ENCODE measurements around the gene SLAMF8.

DNA sequence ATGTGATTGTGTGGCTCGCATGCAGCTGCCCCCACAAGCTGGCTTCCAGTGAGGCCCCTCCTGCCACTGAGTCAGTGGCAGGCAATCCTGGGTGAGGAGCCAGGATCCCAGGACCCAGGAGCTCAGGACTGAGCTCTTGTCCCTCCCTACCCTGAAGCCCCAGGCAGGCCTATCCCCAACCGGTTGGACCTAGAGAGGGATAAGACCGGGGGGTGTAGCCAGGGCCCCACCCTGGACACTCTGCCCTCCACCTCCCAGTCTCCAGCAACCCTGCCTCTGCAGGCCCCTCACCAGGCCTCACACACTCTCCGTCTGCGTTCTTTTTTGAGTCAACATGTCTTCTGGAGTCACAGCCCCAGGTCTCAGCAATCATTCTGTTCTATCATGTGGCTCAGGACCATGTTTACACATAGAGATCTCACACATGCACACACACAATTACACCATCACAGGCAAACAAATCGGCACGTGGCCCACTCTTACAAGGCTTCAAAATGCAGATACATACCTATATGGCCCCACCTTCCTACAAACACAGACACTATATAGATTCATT lies 33.2 kb downstream of the SLAMF8 start:
- no peak for TF ChIP-seq TAF1 (conservative IDR thresholded peaks at IDR 0.05)
- TF ChIP-seq, protein P1, sequence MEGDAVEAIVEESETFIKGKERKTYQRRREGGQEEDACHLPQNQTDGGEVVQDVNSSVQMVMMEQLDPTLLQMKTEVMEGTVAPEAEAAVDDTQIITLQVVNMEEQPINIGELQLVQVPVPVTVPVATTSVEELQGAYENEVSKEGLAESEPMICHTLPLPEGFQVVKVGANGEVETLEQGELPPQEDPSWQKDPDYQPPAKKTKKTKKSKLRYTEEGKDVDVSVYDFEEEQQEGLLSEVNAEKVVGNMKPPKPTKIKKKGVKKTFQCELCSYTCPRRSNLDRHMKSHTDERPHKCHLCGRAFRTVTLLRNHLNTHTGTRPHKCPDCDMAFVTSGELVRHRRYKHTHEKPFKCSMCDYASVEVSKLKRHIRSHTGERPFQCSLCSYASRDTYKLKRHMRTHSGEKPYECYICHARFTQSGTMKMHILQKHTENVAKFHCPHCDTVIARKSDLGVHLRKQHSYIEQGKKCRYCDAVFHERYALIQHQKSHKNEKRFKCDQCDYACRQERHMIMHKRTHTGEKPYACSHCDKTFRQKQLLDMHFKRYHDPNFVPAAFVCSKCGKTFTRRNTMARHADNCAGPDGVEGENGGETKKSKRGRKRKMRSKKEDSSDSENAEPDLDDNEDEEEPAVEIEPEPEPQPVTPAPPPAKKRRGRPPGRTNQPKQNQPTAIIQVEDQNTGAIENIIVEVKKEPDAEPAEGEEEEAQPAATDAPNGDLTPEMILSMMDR (IDR thresholded peaks at IDR 0.05; ENCODE audit: low read depth, low read length, missing input control) = no peak
- TF ChIP-seq, protein P2, sequence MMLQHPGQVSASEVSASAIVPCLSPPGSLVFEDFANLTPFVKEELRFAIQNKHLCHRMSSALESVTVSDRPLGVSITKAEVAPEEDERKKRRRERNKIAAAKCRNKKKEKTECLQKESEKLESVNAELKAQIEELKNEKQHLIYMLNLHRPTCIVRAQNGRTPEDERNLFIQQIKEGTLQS (IDR thresholded peaks at IDR 0.05) = no peak
- TF ChIP-seq, protein P3, sequence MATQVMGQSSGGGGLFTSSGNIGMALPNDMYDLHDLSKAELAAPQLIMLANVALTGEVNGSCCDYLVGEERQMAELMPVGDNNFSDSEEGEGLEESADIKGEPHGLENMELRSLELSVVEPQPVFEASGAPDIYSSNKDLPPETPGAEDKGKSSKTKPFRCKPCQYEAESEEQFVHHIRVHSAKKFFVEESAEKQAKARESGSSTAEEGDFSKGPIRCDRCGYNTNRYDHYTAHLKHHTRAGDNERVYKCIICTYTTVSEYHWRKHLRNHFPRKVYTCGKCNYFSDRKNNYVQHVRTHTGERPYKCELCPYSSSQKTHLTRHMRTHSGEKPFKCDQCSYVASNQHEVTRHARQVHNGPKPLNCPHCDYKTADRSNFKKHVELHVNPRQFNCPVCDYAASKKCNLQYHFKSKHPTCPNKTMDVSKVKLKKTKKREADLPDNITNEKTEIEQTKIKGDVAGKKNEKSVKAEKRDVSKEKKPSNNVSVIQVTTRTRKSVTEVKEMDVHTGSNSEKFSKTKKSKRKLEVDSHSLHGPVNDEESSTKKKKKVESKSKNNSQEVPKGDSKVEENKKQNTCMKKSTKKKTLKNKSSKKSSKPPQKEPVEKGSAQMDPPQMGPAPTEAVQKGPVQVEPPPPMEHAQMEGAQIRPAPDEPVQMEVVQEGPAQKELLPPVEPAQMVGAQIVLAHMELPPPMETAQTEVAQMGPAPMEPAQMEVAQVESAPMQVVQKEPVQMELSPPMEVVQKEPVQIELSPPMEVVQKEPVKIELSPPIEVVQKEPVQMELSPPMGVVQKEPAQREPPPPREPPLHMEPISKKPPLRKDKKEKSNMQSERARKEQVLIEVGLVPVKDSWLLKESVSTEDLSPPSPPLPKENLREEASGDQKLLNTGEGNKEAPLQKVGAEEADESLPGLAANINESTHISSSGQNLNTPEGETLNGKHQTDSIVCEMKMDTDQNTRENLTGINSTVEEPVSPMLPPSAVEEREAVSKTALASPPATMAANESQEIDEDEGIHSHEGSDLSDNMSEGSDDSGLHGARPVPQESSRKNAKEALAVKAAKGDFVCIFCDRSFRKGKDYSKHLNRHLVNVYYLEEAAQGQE (IDR thresholded peaks at IDR 0.05) = no peak
- TF ChIP-seq, protein P4, sequence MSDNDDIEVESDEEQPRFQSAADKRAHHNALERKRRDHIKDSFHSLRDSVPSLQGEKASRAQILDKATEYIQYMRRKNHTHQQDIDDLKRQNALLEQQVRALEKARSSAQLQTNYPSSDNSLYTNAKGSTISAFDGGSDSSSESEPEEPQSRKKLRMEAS (IDR thresholded peaks at IDR 0.05) = no peak
- TF ChIP-seq FOXA1 (IDR thresholded peaks at IDR 0.05) = no peak
- no peak for TF ChIP-seq RXRA (IDR thresholded peaks at IDR 0.05)
- TF ChIP-seq, protein P5, sequence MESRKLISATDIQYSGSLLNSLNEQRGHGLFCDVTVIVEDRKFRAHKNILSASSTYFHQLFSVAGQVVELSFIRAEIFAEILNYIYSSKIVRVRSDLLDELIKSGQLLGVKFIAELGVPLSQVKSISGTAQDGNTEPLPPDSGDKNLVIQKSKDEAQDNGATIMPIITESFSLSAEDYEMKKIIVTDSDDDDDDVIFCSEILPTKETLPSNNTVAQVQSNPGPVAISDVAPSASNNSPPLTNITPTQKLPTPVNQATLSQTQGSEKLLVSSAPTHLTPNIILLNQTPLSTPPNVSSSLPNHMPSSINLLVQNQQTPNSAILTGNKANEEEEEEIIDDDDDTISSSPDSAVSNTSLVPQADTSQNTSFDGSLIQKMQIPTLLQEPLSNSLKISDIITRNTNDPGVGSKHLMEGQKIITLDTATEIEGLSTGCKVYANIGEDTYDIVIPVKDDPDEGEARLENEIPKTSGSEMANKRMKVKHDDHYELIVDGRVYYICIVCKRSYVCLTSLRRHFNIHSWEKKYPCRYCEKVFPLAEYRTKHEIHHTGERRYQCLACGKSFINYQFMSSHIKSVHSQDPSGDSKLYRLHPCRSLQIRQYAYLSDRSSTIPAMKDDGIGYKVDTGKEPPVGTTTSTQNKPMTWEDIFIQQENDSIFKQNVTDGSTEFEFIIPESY (IDR thresholded peaks at IDR 0.05) = no peak
- TF ChIP-seq EGR1 (IDR thresholded peaks at IDR 0.05; ENCODE audit: low read depth in 2 of 2) = no peak
